ENCODE measurements around the gene TSC22D1.

- no peak for TF ChIP-seq EZH2 (IDR thresholded peaks at IDR 0.05; ENCODE audit: borderline replicate concordance)
- TF ChIP-seq CTCF (IDR thresholded peaks at IDR 0.05; ENCODE audit: poor library complexity): no peak
- TF ChIP-seq EZH2phosphoT487 (IDR thresholded peaks at IDR 0.05; ENCODE audit: low read depth, severe bottlenecking, unreplicated experiment): no peak
Observed at GRCh38 chr13:44516771-44517170, 59.4 kb downstream of the TSC22D1 start.

Measured in hepatocyte (in vitro differentiated cells).